GM12801 (cell line): ENCODE results near the gene DIP2A.

Experiments used
- TF ChIP-seq, protein P1 (sequence below): IDR thresholded peaks from one replicate; pipeline ENCODE4 v1.5.1; 2011; ENCODE audit warnings: control low read depth; ENCODE audit not compliant: insufficient read length; ENCODE audit errors: extremely low read depth

DIP2A gene

DNA sequence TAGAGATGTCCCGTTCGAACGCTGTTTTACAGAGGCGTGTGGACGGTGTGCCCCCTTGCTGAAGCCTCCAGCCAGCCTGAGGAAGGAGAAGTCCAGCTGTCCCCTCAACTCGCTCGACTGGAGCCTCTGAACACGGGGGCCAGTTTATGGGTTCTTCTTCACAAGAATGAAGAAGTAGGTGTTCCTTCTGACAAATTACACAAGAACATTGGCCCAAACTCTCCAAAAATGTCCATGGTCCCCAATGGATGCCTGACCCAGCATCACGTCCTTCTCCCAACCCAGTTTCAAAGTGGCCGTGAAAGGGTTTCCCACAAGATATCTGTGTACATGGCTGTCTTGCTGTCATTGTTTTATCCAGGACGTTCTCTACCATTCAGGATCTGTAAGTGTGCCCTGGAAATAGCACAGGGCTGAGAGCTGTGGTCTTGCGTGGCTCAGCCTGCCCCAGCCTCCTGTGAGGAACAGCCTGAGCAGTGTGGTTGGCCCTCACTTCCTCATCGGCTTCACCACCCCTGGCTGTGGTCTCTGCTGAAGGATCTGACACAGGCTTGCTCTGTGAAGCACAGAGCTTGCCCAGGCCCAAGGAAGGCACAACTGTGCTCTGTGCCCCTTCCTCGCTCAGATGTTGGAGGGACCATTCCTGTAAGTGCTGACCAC is 147.2 kb downstream of the DIP2A start:
- TF ChIP-seq, protein P1, sequence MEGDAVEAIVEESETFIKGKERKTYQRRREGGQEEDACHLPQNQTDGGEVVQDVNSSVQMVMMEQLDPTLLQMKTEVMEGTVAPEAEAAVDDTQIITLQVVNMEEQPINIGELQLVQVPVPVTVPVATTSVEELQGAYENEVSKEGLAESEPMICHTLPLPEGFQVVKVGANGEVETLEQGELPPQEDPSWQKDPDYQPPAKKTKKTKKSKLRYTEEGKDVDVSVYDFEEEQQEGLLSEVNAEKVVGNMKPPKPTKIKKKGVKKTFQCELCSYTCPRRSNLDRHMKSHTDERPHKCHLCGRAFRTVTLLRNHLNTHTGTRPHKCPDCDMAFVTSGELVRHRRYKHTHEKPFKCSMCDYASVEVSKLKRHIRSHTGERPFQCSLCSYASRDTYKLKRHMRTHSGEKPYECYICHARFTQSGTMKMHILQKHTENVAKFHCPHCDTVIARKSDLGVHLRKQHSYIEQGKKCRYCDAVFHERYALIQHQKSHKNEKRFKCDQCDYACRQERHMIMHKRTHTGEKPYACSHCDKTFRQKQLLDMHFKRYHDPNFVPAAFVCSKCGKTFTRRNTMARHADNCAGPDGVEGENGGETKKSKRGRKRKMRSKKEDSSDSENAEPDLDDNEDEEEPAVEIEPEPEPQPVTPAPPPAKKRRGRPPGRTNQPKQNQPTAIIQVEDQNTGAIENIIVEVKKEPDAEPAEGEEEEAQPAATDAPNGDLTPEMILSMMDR = no peak

DNA sequence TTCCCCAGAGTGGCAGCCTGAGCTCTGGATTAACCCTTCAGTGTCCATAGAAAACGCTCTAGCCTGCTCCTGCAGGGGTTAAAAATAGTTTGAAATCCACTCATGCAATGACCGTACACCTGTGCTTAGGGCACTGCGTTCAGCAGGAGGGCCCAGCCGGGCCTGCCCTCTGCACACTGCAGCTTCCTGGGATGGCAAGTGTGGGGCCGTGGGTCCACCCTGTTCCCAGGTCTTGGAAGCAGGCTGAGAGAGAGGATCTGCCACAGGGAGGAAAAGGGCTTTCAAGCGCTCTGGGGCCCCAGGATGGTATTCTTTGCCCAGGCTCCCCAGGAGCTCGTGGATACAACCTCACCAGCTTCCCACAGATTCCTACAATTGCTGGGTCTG is 147.7 kb downstream of the DIP2A start:
- TF ChIP-seq, protein P1 = no peak

DNA sequence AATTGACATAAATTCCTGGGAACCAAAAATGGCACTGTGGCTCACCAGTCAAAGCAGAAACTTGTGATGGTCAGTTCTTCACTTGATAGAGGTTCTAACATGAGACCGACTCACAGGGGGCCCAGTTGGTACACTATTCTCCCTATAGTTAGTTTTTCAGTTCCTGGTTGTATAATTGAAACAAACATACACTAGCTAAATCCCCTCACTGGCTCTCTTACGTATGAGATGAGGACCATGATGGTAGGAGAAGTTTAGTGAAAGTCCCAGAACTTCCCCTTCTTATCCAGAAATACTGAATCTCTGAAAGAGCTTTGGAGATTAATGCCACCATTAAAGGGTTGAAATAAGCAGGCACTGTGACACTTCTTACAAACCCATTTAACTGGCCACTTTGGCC is 148.9 kb downstream of the DIP2A start:
- TF ChIP-seq, protein P1 = no peak

DNA sequence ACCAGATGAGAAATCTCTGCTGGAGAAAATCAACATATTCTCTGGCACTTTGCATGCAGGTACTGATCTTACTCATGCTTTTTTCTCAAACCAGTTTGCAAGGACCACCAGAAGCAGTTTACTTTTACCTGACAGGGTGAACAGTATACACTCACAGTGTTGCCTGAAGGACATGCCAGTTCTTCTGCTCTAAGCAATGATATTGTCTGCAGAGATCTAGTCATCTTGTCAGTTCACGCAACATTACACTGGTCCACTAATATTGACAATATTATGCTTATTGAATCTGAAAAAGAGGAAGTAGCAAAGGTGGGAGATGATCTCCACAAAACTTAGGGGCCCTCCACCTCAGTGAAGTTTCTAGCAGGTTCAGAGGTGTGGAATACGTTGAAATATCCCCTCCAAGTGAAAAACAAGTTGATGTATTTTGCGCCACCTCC is 150.0 kb downstream of the DIP2A start:
- TF ChIP-seq, protein P1 = no peak

DNA sequence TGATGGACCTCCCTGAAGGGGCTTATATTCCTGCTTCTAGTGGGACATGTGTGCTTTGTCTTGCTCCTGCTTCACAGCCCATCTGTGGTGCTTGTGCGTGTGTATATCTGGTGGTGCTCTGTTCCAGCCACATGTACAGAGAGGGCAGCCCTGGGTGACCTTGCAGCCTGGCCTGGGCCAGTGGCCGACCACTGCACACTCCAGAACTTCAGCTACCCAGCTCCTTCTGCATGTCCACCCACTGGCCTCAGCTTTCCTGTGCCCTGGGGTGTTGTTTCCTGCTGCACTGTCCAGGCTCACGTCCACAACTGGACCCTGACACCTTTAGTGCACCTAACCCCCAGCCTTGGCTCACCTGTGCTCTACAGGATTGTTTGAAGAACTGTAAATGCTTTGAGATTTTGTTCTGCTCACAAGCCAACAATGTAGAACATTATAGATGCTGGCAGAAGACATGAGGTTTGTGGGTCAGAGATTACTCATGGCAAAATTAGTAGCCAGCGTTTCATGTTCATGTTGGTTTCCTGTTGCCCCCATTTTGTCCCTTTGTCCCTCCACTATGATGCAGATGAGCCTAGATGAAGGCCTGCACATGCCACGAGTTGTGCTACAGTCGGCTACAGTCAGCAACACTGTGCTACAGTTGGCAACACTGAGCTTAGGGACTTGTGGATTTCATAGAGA is 151.5 kb downstream of the DIP2A start:
- TF ChIP-seq, protein P1 = no peak

DNA sequence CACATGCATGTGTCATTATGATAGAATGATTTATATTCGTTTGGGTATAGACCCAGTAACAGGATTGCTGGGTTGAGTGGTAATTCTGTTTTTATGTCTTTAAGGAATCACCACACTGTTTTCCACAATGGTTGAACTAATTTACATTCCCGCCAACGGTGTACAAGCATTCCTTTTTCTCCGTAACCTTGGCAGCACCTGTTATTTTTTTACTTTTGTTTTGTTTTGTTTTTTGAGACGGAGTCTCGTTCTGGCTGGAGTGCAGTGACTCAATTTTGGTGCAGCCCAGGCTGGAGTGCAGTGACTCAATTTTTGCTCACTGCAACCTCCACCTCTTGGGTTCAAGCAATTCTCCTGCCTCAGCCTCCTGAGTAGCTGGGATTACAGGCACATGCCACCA is 154.7 kb downstream of the DIP2A start:
- TF ChIP-seq, protein P1 = no peak

DNA sequence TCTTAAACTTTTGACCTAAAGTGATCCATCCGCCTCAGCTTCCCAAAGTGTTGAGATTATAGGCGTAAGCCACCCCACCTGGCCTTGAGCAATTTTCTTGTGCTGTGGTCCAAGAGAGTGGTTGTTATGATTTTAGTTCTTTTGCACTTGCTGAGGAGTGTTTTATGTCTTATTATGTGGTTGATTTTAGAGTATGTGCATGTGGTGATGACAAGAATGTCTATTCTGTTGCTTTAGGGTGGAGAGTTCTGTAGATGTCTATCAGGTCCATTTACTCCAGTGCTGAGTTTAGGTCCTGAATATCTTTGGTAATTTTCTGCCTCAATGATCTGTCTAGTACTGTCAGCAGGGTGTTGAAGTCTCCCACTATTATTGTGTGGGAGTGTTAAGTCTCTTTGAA is 157.4 kb downstream of the DIP2A start:
- TF ChIP-seq, protein P1 = no peak
